ENCODE results near the gene CDH8.
"Not testable (repeated sequence)": the region's sequence is repeated elsewhere in the genome, so short reads cannot be mapped to it uniquely, and the experiment has no call there.

The CDH8 gene

DNA sequence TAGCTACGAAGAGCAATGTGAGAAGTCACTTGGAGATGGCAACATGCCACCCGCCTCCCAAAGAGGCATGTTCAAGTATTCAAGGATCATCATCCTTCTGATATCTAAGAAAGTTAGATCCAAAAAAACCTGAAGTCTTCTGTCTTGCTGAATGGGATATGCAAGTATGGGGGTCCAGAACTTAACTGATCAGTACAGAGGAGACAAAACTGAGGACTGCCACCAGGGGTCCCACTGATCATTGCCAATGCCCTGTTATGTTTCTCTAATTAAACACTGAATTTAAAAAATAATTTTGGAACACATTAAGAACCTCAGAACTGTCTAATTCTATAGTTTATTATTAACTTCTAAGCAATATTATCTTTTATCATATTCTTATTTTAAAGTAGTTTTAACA lies 99.7 kb downstream of the CDH8 start:
- no peak for DNase-seq (ENCODE audit: low read depth)

DNA sequence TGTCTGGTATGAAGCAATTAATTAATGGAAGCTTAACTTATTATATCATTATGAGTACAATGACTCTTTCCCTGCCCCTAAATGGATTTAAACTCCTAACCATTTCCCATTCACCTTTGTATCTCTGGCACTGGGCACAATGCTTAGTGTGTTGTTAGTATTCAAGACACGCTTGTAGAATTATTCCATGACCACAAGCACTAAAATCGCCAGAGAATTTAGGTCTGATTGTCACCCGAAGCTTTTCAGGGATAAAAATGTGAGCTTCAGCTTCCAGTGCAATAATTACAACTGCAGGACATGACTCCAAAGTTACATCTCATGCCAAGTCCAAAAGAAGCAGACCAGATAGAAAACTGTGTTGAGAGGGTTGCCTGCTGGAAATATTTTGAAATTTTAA lies 101.6 kb downstream of the CDH8 start:
- DNase-seq (ENCODE audit: low read depth), result no peak

DNA sequence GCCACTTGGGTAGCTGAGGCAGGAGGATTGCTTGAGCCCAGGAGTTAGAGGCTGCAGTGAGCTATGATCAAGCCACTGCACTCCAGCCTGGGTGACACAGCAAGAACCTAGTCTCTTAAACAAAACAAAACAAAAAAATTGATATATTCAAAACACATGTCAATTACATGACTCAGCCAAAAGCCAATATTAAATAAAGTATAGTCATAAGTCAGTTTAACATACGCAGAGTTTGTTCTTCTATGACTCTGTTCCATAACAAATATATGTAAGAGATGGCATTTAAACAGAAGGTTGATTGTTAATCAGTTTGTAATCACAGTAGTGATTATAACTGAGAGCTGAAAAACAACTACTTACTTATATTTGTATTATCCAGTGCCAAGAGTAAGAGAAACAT lies 106.5 kb downstream of the CDH8 start:
- no peak for DNase-seq (ENCODE audit: low read depth)

DNA sequence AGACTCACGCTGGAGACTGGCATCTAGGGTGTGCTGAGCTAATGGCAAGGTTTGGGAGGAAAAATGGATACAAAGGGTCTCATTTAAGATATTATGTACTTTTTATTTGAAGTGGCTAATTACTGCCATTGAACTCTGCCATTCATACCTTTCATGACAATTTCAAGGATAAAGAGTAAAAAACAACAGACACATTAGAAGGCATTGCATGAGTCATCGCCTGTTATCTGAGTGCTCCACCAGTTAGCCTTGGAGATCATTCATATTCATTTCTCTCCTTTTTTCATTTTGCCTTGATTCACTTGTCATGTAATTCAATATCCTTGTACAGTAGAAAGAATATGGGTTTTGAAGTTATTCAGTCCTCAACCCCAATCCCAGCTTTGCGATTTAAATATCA lies 109.5 kb downstream of the CDH8 start:
- no peak for DNase-seq (ENCODE audit: low read depth)

DNA sequence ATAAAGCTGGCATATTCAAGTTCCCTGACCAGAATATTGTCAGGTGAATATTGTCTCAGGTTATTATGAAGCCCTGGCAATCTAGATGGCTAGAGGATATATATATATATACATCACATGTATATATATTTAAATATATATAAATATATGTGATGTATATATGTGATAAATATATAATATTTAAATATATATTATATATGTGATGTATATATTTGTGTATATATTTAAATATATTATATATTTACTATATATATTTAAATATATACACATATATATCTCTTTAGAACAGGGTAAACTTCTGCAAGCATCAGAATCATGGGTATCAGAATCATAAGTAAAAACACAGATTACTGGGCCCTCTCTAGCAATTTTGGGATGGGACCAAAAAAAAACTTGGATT lies 112.6 kb downstream of the CDH8 start:
- no peak for DNase-seq (ENCODE audit: low read depth)

DNA sequence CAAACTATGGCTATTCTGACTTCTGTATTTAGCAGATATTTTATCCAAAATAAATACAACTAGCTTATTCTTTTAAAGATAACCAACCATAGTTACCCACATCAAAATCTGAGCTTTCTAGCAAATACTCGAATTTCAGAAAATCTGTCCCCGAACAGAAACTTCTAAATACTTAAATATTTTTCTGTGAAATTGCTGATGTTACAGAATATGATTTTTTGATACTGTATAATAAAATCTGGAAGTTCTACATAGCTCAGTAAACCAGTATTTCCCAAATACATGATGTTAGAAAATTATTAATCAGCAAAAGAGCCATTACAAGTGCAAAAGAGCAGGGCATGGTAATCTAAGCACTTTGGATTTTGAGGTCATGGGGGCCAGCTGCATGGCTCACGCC lies 114.9 kb downstream of the CDH8 start:
- no peak for DNase-seq (ENCODE audit: low read depth)

DNA sequence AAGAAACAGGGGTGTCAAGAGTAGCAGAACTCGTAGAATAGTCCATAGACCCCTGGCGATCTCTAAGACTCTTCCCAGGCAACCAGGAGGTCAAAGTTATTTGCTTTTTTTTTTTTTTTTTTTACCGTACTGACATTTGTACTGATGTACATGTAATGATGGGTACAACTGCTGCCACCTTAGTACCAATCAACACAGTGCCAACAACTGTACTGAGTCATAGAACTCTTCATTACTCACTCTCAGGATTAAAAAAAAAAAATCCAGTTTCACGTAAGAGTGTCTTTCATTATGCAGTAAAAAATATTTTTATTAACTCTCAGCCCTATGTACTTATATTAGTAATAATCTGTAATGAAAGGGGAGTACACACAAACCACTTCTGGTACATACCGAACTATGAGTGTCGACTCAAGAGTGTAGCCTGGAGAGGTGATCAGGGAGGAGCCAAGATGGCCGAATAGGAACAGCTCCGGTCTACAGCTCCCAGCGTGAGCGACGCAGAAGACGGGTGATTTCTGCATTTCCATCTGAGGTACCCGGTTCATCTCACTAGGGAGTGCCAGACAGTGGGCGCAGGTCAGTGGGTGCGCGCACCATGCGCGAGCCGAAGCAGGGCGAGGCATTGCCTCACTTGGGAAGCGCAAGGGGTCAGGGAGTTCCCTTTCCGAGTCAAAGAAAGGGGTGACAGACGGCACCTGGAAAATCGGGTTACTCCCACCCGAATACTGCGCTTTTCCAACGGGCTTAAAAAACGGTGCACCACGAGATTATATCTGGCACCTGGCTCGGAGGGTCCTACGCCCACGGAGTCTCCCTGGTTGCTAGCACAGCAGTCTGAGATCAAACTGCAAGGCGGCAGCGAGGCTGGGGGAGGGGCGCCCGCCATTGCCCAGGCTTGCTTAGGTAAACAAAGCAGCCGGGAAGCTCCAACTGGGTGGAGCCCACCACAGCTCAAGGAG lies 118.1 kb downstream of the CDH8 start:
- not testable (repeated sequence) for DNase-seq (ENCODE audit: low read depth)

DNA sequence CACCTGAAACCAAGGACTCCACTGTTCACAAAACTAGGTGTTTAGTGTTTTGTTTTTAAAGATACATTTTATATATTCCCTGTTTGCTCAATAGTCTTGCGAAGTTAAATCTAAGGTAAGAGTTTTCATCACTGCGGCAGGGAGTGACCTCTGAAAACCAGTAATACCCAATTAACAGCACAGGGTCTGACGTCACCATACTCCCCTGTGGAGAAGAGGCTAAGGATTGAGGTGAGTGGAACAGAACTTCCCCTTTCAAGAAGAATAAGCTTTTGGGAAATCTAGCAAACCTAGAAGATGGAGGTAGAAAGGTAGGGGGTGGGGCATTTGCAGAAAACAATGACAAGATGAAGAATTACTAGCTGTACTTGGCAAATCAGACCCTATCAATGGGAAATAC lies 120.7 kb downstream of the CDH8 start:
- no peak for DNase-seq (ENCODE audit: low read depth)

DNA sequence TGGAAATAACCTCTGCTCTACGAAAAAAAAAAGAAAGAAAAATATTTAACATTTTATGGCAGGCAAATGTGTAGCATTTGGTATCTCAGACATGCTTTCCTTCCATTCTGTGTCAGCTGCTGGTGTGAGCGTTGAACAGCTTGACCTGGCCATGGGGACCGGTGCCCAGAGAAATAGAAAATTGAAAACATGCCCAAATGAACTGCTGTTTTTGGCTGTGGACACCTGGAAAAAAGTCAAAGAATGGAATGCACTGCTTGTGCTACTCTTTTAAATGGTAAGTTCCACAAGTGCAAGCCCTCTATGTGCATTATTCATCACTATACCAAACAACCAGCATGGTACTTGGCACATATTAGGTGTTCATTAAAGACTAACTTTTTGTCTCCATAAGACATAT lies 127.2 kb downstream of the CDH8 start:
- DNase-seq (ENCODE audit: low read depth), result no peak

DNA sequence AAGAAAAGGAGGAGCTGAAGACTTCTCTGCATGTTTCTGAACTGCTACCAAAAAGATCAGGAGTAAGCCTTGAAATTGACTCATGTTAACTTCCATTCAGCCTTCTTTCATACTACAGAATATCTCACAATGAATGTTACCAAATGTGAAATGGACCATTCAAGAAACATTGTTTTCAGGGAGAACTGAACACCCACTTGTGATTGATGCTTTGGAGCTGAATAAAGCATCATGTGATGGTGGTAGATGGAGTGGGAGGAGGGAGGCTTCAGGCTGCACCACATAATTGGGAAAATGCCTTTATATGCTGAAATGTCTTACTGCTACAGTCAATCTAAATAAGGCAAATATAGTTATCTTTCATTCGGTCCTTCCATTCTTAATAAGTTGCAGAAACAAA lies 127.8 kb downstream of the CDH8 start:
- DNase-seq (ENCODE audit: low read depth), result no peak

DNA sequence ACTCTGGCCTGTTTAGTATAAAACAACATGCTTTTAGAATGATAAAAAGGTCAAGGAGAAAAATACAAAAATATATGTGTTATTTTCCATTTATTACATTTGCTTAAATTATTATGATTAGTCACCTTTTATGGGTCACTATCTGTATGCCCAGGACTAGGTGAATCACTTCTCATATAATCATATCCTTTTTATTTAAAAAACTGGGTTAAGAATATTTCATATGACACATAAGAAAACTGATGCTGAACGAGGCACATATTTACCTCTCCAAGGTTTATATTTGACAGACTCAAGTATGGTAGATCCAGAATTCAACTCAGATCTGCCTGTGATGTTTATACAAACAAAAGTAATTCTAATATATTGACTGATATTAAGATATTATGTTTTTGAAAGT lies 134.5 kb downstream of the CDH8 start:
- DNase-seq (ENCODE audit: low read depth), result no peak

DNA sequence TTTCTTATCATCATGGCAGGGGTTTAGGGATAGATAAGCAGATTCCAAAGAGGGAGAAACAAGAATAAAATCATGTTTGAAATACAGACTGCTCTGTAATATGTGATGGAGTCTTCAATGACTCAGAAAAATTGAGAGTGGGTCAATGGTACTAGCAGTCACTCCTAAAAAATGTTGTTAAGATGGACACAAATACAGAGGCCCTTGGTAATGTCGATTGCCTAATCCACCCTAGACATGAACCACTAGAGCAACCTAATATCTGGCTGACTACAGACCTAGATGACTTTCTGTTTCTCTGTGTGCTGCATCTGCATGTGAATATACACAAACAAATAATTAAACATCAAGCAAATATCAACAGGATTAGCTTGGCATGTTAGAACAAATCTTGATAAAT lies 135.8 kb downstream of the CDH8 start:
- no peak for DNase-seq (ENCODE audit: low read depth)

DNA sequence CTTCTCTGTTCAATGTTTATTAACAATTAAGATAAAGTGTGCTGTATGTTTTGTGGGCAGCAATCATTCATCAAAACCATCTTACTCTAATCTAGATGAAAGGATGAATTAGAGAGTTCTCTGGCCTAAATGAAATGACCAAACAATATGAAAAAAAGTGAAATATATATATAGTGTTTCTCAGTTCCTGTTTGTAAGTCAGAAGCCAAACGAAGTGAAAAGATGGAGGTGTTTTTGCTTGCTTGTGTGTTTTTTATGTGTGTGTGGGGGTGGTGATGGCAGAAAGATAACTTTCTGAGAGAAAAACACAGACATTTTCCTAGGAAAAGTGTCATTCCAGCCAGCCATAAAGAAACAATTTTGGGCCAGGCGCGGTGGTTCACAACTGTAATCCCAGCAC lies 138.6 kb downstream of the CDH8 start:
- no peak for DNase-seq (ENCODE audit: low read depth)

DNA sequence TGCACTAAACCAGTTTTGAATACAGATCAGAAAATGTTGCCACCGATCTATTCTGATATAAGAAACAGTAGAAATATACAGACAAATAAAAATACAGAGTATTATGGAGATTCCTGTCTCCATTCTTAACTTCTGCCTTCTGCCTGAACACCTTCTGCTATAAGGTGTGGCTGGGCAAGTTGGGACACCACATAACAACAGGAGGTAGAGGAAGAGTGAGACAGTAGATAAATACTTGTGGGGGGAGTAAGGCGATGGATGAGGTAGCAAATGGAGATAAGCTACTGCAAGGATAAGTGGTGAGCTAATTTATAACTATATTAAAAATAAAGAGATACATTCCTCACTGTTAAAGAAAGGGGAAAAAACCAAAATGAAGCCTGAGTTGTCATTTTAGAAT lies 143.7 kb downstream of the CDH8 start:
- DNase-seq (ENCODE audit: low read depth), result no peak

DNA sequence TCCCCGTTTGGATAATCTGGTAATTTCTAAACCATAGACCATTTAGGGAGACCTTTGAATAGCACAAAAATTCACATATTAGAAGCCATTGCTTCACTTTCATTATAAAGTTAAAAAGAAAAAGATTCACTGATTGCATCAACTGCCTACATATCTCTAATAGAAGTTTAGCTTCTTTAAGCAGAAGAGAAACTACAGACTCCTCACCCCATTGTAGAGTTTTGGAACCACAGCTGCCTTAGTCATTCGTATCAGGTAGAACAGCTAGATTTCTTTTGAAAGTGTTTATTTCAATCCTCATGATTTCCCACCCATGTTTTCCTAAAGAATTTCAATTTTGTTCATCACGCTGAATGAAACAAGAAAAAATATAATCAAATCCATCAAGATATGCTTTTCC lies 144.8 kb downstream of the CDH8 start:
- no peak for DNase-seq (ENCODE audit: low read depth)

DNA sequence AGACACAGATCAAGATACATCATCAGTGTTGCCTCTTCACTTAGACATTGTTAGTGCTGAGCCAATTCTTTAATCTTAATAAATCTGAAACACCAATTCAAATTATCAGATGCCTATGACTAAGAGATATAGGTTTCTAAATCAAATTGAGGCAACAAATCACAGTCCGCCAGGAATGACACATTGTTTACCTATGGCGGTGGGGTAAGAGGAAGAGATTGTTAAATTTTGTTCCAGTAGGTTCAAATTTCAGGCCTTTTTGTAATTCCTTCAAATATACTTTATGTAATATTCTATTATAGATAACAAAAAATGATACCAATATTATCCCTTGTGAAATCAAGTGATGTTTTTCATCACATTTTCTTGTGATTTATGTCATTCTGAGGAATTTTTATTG lies 145.9 kb downstream of the CDH8 start:
- DNase-seq (ENCODE audit: low read depth), result no peak

DNA sequence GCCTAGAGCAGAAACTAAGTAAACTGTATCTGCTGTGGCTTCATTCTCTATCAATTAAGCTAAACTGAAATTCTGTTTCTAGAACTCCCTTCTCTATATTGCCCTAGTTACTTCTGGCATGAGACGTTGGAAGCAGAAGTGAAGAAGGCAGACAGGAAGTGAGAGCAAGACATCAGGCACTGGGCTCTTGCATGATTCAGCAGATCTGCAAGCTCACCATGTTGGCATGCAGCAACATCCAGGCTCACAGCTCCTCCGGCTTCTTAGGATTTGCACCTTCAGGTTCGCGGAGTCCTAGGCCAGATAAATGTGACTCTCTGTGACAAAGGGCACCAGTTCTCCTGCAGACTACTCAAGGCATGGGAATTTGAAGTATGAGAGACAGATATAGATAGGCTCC lies 148.3 kb downstream of the CDH8 start:
- no peak for DNase-seq (ENCODE audit: low read depth)

DNA sequence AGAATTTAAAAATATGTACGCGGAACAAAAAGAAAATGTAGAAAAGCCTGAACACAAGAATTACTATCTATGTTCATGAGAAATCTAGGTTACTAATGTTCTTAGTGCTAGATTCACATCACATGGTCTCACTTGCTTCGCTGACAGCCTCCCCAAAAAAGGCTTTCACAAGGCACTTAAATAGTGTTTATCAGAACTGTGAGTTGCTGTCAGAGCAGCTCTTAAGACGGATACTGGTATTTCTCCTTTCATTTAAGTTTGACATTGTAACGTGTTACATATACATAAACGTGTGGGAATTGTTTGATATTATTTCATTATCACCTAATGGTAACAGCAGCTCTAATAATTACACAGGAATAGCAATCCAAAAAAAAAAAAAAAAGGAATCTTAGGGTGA lies 150.9 kb downstream of the CDH8 start:
- no peak for DNase-seq (ENCODE audit: low read depth)

DNA sequence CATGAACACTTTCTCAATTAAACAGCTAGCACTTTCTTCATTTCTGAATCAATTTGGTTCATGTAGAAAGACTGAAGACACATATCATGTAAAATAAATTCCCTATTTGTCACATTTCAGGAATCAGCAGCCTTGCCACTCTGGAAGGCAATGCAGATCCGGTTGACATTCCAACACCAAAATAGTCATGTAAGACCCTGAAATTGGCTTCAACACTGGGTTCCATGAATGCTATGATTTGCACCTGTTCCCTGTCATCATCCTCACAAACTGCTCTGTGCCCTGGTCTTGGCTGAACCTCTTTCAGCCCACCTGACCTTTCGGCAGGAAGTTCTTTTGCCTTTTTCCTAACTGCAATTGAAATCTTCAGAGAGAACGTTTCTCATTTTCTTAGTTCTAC lies 156.9 kb downstream of the CDH8 start:
- DNase-seq (ENCODE audit: low read depth), result no peak

DNA sequence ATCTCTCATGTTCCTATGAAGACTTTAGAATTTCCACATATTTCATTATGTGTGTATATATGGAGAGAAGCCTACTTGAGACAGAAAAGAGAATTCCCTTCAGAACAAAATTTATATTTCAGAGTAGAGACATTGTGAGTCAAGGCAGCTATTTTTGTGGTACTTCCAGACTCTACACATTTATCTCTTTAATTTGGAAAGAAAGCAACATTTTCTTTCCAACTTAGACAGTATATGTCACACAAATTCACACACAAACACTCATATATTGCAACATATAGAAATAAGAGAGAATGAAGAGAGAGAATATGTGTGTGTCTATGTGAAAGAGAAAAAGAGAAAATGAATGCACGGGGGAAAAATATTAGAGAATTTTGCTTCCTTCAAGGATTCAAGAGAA lies 158.8 kb downstream of the CDH8 start:
- DNase-seq (ENCODE audit: low read depth), result no peak

DNA sequence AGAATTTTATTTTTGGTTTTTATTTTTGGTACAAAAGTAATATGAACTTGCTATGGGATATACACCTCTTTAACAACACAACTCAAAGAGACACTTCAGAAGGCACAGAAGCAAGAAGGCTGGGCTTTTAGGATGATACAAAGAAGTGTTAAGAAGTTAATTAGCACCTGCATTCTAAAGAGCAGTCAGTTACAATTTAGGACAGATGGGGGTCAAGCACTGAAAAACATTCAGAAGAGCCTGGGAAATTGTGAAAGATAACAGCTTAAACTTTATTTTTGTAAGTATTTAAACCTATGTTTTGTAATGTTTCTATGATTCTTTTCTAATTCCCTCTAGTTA lies 163.5 kb downstream of the CDH8 start:
- no peak for DNase-seq (ENCODE audit: low read depth)

DNA sequence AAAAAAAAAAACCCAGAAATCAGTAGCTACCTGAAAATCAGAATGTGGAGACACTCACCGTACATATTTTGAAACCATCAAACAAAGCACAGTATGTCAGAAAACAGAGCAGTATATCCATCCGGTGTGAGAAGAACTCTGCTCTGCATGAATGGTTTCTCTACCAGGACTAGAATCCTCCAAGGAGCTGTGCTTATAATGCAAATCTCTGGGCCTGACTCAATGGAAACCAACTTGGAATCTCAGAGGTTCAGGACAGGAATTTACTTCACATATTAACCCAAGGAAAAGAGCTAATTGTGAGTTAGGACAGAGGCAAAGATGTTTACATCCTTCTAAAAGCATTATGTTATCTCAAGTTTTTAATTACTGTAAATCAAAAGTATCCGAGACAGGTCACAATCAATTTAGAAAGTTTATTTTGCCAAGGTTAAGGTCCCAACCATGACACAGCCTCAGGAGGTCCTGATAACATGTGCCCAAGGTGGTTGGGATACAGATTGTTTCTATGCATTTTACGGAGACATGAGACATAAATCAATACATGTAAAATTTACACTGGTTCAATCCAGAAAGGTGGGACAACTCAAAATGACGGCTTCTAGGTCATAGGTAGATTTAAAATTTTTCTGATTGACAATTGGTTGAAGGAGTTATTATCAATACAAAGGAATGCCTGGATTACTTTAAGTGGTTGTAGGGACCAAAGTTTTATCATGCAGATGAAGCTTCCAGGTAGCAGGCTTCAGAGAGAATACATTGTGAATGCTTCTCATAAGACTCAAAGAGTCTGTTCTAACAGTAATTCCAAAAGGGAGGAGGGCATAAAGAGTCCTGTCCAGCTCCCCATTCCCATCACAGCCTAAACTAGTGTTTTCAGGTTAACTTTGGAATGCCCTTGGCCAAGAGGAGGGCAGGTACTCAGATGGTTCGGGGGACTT lies 164.1 kb downstream of the CDH8 start:
- no peak for DNase-seq (ENCODE audit: low read depth)

Data from activated T-cell treated with anti-CD3 and anti-CD28 coated beads for 1 hour (primary cell).